Measurements from ENCODE around the gene ZNF277.

ZNF277 gene

GRCh38 chr7:112255388-112255720 lies 48.9 kb downstream of the ZNF277 start:
- no peak for DNase-seq

GRCh38 chr7:112257073-112257472 lies 50.6 kb downstream of the ZNF277 start:
- DNase-seq, result no peak

GRCh38 chr7:112260911-112261310 lies 54.4 kb downstream of the ZNF277 start:
- no peak for DNase-seq

GRCh38 chr7:112262036-112262435 lies 55.5 kb downstream of the ZNF277 start:
- no peak for DNase-seq

- no peak for DNase-seq
These were observed 56.5 kb downstream of the ZNF277 start for GRCh38 chr7:112262855-112263487.

- DNase-seq, result no peak
These were observed 57.0 kb downstream of the ZNF277 start for GRCh38 chr7:112263519-112263918.

GRCh38 chr7:112266141-112266540 lies 59.6 kb downstream of the ZNF277 start:
- no peak for DNase-seq

GRCh38 chr7:112266595-112267270 lies 60.2 kb downstream of the ZNF277 start:
- no peak for DNase-seq

- no peak for DNase-seq
These were observed 61.6 kb downstream of the ZNF277 start for GRCh38 chr7:112267944-112268691.

- DNase-seq, result no peak
These were observed 64.7 kb downstream of the ZNF277 start for GRCh38 chr7:112271162-112271561.

- DNase-seq, result no peak
These were observed 66.5 kb downstream of the ZNF277 start for GRCh38 chr7:112272921-112273561.

- no peak for DNase-seq
These were observed 72.5 kb downstream of the ZNF277 start for GRCh38 chr7:112279042-112279441.

GRCh38 chr7:112280267-112280666 lies 73.8 kb downstream of the ZNF277 start:
- DNase-seq, result no peak

GRCh38 chr7:112282476-112283188 lies 76.1 kb downstream of the ZNF277 start:
- DNase-seq, result no peak

- no peak for DNase-seq
These were observed 77.0 kb downstream of the ZNF277 start for GRCh38 chr7:112283382-112283910.

GRCh38 chr7:112286250-112287086 lies 80.0 kb downstream of the ZNF277 start:
- no peak for DNase-seq

- no peak for DNase-seq
These were observed 81.8 kb downstream of the ZNF277 start for GRCh38 chr7:112288301-112288700.

- DNase-seq, result no peak
These were observed 83.6 kb downstream of the ZNF277 start for GRCh38 chr7:112290065-112290464.

- DNase-seq, result no peak
These were observed 85.7 kb downstream of the ZNF277 start for GRCh38 chr7:112292162-112292561.

GRCh38 chr7:112293416-112293815 lies 86.9 kb downstream of the ZNF277 start:
- no peak for DNase-seq

- no peak for DNase-seq
These were observed 89.9 kb downstream of the ZNF277 start for GRCh38 chr7:112296432-112296831.

- DNase-seq, result no peak
These were observed 91.2 kb downstream of the ZNF277 start for GRCh38 chr7:112297681-112298080.

All from CD4-positive, alpha-beta T cell treated with Interleukin-17A for 1 hour (primary cell).